ENCODE results near the gene NPIPB13.
"Not testable (repeated sequence)": the region's sequence is repeated elsewhere in the genome, so short reads cannot be mapped to it uniquely, and the experiment has no call there.

The NPIPB13 gene

DNA sequence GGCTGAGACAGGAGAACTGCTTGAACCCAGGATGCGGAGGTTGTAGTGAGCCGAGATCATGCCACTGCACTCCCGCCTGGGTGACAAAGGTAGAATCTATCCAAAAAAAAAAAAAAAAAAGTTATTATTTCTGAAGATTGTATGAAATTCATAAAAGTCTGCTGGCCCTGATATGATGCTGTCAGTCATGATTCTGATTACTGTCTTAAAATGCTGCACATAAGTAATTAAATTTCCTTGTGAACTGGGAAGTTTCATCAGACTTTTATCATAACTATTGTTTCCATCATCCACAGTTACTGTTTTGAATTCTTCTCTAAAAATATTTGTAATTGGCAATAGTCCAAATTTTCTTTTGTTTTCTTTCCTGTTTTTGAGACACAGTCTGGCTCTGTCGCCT lies at the start of gene NPIPB13:
Gene NPIPB13 (minus strand): TSS at position 101 of the 400 bp plus-strand sequence. CDS start 2,906 bp downstream, outside the sequence.
- DNase-seq, result not testable (repeated sequence)

- DNase-seq, result not testable (repeated sequence)
These were observed 34.1 kb upstream of the NPIPB13 start for GRCh38 chr16:30282357-30282756.

DNA sequence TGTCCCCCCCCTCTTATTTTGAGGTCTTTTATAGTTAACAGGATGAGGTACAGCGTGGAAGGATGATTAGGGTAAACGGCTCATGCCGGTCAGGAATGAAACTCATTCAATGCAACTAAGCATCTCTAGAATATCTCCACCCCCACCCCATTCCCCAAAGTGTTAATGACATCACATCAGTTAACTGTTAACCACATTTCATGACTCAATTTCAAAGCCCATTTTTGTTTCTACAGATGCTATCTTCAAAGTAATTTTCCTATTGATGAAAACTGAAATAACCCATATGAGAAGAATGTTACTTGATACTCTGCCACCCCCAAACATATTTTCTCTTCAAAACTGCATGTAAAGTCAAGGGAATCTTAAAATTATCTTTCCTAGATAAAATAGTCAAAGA lies 30.2 kb upstream of the NPIPB13 start:
- DNase-seq, result not testable (repeated sequence)

DNA sequence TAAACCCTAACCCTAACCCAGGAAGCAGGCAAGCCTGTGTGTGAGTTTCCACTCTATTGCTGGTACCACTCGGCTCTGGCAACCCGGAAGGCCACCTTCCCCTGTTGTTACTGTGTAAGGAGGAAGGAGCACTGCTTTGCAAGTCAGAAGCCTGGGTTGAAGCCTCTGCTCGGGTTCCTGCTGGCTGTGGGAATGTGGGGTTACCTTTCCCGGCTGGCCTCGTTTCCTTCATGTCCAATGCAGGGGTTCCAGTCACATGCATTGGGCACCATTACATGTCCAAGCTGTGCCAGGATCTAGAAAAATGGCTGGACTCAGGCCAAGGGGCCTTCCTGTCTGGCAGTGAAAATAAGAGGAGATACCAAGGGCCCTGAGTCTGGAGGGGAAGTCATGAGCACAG lies 31.2 kb downstream of the NPIPB13 start:
- DNase-seq, result not testable (repeated sequence)

GRCh38 chr16:30211414-30211813 lies 36.9 kb downstream of the NPIPB13 start:
- DNase-seq, result not testable (repeated sequence)

- DNase-seq, result peak in 1 of 2 donors; percentile 49
These were observed 39.2 kb downstream of the NPIPB13 start for GRCh38 chr16:30209032-30209431.

DNA sequence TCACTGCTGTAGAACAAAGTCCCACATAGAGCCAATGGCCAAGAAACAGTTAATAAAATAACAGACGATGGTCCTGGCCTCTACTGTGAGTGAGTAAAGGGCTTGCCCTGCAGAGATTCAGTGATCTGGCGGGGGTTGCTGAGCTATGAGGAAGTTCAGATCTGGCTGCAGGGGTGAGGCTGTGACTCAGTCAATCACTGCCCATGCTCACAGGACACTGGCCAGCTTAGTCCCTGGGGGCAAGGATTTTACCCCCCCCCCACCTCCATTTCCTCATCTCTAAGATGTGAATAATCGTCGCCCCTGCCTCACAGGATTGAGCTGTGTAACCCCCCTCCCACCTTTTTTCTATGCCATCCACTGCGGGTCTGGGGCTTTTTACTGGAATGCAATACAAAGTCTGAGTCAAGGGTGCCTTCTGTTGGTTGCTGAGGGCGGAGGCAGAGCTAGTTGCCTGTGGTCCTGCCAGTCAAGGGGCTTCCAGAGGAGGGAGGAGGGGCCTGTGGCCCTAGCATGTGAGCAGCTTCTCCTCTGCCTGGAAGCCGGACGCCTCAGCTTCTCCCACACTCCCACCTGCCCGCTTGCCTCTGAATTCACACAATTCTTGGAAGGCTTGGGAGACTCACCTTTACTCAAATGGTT lies 41.1 kb downstream of the NPIPB13 start:
- DNase-seq, result not testable (repeated sequence)

GRCh38 chr16:30206252-30206651 lies 42.0 kb downstream of the NPIPB13 start:
- DNase-seq, result not testable (repeated sequence)

GRCh38 chr16:30205541-30206236 lies 42.6 kb downstream of the NPIPB13 start:
- not testable (repeated sequence) for DNase-seq

DNA sequence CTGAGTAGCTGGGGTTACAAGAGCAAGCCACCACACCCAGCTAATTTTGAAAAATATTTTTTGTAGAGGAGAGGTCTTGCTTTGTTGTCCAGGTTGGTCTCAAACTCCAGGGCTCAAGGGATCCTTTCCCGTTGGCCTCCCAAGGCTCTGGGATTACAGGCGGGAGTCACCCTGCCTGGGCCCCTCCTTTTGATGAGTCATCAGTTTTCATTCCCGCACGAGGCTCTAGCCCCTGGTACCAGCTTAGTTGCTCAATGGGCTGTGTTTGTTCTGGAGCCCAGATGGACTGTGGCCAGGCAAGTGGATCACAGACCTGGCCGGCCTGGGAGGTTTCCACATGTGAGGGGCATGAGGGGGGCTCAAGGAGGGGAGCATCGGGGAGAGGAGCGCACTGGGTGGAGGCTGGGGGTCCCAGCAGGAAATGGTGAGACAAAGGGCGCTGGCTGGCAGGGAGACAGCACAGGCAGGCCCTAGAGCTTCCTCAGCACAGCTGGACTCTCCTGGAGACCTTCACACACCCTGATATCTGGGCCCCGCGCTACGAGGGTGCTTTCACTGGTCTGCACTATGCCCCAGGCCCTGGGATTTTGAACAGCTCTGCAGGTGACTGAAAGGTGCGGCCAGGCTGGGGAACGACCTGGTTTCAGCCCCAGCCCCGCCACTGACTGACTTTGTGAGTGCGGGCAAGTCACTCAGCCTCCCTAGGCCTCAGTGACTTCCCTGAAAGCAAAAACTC lies 48.5 kb downstream of the NPIPB13 start:
- not testable (repeated sequence) for DNase-seq

DNA sequence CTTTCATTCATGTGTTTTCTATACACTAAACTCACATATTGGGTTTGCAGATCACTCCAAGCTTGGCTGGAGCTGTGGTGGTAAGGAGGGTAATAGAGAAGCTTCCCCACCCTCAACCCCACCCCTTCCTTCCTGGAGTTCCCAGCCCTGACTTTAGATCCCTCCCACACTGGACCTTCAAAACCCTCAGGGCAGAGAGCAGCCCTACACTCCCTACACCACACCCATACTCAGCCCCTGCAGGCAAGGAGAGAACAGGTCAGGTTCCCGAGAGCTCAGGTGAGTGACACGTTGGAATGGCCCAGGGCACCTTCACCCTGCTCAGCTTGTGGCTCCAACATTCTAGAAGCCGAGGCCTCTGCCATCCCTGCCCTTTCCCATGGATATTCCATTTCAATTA lies 49.2 kb downstream of the NPIPB13 start, which contains the start of gene SULT1A3:
Gene SULT1A3 (plus strand): TSS at position 207 of the 400 bp plus-strand sequence. CDS start 1,474 bp downstream, outside the sequence.
- not testable (repeated sequence) for DNase-seq
